Stimulated activated CD4-positive, alpha-beta T cell treated with anti-CD3 and anti-CD28 coated beads, Interleukin-4, amount 100 ng/mL, for 4 hours (primary cell): Measurements from ENCODE around the gene MACO1.
"Not testable (repeated sequence)": the region's sequence is repeated elsewhere in the genome, so short reads cannot be mapped to it uniquely, and the experiment has no call there.

Experiments used
- DNase-seq, 2 experiments: peaks; one replicate each; pipeline ENCODE4 v3.0.0-alpha.2; 2020

The MACO1 gene, protein sequence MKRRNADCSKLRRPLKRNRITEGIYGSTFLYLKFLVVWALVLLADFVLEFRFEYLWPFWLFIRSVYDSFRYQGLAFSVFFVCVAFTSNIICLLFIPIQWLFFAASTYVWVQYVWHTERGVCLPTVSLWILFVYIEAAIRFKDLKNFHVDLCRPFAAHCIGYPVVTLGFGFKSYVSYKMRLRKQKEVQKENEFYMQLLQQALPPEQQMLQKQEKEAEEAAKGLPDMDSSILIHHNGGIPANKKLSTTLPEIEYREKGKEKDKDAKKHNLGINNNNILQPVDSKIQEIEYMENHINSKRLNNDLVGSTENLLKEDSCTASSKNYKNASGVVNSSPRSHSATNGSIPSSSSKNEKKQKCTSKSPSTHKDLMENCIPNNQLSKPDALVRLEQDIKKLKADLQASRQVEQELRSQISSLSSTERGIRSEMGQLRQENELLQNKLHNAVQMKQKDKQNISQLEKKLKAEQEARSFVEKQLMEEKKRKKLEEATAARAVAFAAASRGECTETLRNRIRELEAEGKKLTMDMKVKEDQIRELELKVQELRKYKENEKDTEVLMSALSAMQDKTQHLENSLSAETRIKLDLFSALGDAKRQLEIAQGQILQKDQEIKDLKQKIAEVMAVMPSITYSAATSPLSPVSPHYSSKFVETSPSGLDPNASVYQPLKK

DNA sequence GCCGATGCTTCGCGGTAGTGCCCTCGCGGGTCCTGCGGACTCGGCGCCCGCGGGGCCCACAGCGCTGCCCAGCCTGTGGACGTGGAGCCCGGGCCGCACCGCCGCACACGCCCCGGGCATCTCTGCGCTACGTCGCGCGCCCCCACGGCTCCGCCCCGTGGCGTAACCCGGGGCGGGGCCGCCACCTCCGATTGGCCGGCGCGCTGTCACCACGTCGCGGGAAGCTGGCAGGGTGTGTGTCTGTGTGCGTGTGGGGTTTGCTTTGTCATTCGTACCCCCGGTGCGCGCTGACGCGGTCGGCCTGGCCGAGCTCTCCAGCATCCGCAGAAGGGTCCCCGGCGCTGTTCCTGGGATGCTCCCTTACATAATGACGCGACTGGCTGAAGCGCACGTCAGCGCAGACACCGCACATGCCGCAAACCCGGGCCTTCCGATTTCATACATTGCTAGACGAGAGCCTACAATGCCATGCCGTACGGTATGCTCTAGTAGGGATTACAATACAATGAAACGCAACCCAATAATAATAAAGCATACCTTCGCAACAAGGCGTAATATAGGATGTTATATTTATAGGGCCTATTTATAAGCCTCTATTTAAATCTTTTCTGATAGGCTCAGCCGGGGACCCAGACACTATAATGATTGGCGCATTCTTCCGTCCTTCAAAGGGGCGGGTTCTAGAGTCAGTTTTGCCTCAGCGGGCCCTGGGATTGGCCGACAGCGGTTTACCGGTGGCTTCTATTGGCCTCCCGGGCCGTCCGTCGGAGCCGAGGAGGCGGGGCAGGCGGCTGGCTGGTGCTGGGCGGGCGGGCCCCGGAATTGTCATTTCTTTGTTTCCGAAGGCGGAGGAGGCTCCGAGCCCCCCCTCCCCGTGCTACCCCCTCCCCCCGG lies at the start of gene MACO1:
MACO1 (plus strand) TSS at position 825 of the 894 bp plus-strand sequence. CDS start 202 bp downstream, outside the sequence.
- DNase-seq: peak; percentile 95 to 96

DNA sequence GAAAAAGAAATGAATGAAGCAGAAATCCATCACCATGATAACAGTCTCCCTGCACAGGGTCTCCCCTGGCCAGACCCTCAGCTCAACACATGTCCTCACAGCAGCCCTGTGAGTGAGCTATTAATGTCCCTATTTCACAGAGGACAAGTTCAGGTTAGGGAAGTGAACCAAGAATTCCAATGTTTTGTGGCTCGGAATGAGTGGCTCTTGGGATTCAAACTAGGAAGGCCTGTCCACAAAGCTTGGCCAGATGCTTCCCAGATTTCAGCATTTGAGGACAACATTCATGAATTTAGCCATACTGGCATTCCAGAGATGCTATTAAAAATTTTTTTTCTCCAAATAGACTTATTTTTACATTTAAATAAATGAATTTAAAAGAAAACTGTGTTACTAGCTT lies 48.2 kb upstream of the MACO1 start:
- DNase-seq: not testable (repeated sequence)

DNA sequence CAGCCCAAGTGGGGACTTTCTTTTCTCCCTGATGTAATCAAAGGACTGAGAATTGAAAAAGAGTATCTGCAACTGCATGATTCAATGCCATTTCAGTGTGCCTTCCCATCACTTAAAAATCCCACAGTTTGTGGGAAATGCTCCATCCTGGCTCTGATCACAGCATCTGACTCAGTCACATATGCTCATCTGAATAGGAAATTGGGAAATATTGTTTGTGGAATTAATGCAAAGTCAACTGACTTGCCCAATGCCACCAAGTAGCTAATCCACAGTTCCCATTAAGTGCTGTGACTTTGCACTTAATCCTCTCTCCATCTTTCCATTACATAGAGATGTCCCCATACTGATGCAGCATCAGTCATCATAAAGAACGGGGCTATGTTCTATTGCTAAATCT lies 47.6 kb upstream of the MACO1 start:
- not testable (repeated sequence) for DNase-seq

DNA sequence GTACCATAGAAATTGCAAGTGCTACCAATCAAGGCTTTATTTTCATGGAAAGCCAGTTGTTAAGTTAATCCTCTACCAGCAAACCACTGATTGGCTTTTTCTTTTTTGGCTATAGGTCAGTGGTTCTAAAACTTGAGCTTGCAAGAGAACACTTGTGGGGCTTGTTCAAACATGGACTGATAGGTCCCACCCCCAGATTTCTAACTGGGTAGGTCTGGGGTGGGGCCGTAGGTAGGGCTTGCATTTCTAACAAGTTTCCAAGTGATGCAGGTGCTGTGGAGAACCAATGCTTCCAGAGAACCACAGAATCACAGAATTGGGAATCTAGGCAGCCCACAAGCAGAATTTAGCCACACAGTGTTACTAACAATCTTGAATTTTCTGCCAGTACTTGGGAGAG lies 46.8 kb upstream of the MACO1 start:
- DNase-seq: not testable (repeated sequence)

DNA sequence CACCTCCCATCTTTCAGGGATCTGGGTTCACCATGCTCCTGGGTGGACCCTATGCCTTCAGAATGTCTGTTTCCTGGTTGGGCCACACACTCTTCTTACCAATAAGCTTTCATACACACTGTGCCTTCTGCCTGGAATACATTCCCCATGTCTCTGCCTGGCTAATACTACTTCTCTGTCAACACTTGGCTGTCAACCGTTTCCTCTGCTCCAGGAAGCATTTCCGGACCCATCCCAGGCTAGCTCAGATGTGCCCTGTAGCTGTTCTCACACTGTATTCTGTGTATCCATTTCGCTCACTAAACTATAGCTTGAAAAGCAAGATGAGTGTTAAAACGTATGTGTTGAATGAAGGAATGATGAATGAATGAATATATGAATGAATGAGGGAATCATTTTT lies 43.6 kb upstream of the MACO1 start:
- not testable (repeated sequence) for DNase-seq

DNA sequence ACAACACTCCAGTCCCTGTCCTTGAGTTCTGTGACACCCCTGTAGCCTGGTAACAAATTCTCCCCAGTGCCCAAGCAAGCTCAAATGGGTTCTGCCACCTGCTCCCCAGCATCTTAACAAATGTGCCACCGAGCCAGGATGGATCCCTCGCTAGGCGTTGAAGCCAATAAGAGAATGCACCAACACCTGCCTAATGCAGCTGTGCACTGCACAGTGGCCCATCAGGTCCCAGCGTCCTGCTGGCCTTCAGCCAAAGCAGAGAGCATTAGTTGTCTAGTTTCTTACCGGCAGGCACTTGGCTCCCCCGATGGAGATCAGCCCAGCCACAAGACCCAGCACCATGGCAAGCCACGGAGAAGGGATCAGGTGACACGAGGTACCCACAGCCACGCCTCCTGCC lies 42.0 kb upstream of the MACO1 start:
- not testable (repeated sequence) for DNase-seq

DNA sequence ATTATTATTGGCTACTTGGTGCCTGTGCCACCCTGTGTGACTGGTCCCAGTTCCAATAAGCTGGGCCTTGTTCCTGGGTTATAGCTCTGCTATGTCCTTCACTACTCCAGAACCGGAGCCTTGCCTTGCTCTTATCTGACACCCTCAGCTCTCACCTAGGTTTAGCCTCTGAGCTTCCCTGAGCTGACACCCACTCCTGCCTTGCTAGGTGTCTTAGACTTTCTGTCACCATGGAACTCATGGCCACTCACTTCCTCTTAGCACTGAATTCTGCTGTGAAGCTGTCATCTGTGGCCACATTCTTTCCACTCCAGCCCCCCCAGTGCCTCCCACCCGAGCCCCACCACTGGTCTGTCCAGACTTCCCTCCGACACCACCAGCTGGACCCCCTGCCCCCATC lies 41.0 kb upstream of the MACO1 start:
- not testable (repeated sequence) for DNase-seq

DNA sequence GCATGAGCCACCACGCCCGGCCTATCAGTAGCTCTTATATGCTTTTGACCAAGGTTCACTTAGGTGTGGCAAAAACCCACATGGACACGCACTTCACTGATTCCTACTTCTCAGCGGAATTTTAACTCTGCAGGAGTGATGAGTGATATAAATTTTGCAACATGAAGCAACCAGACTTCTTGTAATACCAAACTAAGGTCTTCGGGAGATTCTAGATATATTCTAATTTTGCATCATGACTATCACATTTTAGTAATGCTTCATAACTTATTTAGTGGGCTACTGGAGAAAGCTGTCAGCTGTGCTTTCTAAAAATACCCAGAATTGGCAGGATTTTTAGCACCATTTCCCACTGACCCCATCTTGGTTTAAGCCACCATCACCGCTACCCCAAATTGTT lies 37.9 kb upstream of the MACO1 start:
- DNase-seq: no peak

DNA sequence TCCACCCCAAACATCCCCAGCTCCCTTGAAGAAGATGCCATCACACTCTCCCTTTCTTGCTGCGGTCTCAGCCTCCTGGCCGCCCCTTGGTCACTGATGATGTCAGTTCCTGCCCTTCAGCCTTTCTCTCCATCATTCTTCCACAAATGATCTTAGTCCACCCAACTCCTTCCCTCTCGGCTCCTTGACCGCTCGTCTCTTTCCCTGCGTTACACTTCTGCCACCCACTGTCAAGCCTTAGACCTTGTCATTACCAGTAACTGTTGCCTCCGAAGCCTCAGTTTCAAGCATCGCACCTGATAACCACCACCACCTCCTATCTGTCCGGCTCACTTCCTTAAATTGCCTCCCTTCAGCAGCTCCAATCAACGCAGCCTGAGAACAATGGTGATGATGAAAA lies 33.1 kb upstream of the MACO1 start:
- DNase-seq: not testable (repeated sequence)

DNA sequence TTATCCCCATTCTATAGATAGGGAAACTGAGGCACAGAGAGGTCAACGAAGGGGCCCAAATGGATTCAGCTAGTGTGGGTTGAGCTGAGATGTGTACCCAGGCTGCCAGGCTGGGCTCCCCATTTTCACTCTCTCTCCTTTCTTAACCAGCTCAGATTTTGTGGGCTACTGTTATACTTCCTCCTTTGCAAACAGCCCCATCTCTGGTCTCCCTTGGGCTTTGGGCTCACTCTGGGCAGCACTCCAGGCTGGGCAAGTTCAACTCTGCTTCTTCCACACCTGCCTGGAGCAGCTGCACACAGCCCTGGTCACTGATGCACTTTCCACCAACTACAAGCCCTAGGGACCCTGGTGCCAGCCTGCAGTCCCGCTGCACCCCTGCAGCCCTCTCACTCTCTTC lies 32.6 kb upstream of the MACO1 start:
- DNase-seq: not testable (repeated sequence)

DNA sequence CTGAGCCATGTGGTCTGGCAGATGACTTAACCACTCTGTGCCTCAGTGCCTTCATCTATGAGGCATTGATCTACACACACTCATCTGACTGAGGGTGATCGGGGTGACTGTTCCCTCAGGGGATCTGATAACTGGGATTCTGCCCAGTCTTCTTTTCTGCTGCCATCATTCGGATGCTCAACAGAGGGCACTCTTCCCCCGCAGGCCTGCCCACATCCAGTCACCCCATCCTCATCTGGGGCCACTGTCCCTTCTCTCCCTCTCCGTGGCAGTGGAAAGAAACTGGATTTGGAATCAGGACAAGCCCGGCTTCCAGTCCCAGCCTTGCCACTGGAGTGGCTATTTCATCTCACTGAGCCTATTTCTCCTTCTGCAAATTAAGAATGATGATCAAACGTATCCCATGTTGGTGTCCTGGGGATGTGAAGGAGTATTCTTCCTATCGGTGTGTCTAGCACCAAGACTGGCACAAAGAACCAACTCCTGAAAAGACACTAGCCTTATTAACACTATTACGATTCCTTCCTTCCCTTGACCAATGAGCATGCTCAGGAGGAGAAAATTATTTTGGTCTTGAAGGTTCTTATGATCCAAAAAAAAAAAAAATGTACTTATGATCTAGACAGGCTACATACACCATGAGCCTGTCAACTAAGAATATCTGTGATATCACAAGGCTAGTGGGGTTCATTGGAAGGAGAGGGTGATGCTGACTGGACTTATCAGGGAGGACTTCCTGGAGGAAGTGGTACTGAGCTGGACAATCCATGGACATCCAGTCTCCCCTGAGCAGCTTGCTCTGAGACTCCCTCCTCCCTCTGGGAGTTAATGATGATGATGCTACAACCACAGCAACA lies 27.5 kb upstream of the MACO1 start:
- DNase-seq: not testable (repeated sequence)

DNA sequence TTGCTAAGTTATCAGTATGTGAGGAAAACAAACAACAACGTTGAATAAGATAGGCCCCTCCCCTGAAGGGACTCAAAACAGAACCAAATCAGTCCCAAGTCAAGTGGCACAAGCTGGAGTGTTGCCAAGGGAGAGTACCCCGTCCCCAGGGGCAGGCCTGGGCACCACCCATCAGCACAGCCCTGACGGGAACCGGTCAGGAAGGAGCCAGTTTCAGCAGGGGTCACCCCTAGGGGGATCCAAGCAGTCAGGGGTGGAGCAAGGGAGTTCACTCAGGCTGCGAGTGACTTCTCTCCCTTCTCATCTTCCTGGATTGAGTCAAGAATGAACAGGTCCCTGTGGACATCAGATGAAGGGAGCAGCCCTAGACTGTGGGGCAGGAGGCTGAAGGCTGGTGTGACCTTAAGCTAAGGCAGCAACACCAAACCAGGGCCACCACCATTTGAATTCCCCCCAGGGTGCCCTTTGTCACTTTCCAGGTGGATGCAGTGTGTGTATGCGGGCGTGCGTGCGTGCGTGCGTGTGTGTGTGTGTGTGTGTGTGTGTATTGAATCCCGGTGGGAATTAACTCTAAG lies 24.9 kb upstream of the MACO1 start:
- DNase-seq: not testable (repeated sequence)

DNA sequence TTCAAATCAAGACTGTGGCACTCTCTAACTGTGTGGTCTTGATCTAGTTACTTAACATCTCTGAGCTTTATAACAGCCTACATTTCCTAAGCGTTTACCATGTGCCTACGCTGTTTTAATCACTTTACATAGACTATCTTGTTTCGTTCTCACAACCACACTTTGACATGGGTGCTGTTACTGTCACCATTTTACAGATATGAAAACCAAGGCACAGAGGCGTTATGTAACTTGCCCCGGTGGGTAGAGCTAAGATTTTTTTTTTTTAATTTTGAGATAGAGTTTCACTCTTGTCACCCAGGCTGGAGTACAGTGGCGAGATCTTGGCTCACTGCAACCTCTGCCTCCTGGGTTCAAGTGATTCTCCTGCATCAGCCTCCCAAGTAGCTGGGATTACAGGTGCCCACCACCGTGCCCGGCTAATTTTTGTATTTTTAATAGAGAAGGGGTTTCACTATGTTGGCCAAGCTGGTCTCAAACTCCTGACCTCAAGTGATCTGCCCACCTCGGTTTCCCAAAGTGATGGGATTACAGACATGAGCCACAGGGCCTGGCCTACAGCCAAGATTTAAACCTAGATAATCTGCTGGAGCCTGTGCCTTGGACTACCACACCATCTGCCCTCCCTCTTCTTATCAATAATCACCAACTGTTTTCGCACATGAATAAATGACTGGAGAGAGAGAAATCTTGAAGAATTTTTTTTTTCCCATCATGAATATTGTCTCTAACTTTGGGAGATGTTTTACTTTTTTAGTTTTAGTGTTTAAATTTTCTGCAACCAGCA lies 20.9 kb upstream of the MACO1 start:
- not testable (repeated sequence) for DNase-seq

DNA sequence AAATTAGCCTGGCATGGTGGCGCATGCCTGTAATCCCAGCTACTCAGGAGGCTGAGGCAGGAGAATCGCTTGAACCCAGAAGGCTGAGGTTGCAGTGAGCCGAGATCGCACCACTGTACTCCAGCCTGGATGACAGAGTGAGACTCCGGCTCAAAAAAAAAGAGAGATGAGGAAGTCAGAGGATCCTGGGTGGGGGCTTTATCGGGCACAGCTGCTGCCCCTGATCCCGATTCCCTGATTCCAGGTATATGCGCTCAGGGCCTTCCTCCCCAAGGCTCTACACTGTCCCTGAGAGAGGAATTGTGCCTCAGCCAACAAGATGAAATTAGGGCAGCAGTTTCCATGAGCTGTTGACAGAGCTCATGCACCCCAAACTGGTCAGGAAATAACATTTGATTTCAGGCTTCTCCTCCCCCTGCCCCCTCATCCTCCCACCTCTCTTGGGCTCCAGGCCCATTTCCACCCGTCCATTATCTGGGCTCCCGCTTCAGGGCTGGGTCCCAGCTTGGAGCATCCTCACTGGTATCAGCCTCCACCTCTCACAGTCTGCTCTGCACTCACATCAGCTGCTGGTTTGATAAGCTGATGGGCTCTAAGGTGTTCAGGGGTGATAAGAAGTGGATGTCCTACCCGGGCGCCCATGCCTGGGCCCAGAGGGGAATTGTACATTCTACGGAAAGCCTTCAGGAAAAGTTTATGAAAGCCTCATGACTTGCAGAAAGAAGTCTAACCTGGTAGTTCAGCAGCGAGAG lies 17.6 kb upstream of the MACO1 start:
- not testable (repeated sequence) for DNase-seq

DNA sequence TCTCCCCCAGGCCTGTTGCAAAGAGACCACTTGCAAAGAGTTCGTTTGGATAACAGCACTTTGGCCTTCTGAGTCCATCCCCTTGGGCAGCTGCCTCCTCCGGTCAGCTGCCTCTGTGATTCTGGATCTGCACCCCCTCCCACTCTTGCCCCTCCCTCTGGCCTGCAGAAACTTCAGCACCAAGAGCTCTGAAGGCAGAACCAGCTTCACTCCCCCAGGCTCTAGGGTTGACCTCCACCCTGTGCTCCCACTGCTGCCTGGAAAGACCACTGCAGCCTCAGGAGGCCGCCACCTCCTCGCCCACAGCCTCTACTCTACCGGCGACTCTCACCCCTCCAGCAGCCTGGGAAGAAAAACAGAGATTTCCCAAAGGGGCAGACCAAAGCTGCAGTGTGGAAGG lies 16.5 kb upstream of the MACO1 start:
- not testable (repeated sequence) for DNase-seq

DNA sequence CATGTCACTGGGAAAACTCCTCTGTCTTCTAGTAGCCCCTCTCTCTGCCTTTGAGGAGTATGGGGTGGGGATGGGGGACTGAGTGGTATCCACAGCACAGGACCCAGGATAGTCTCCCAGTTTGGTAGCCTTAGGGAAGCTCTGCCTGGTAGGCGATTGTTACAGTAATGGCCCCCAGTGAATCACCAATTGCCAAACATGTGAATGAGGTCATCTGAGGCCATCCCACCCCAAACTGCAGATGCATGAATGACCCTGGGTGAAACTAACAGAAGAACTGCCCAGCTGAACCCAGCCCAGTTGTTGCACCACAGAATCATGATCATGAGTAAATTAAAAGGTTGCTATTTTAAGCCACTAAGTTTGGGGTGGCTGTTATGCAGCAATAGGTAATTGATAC lies 16.1 kb upstream of the MACO1 start:
- not testable (repeated sequence) for DNase-seq

DNA sequence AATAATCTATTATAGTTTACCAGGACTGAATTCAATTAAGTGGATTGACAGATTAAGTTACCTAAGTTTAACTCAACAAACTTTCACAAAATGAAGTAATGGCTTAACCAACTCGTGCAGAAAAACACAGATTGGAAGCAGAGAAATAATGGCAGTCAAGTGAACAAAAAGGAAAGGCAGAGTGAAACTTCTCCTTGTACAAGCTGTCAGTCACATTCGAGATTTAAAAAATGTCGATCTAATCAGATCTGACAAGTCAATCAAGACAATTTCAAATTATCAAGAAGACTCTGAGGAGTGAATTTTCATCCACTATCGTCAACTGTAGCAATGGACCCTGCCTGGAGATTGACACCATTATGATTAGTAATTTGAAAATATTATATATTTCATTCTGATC lies 13.4 kb upstream of the MACO1 start:
- DNase-seq: not testable (repeated sequence)

DNA sequence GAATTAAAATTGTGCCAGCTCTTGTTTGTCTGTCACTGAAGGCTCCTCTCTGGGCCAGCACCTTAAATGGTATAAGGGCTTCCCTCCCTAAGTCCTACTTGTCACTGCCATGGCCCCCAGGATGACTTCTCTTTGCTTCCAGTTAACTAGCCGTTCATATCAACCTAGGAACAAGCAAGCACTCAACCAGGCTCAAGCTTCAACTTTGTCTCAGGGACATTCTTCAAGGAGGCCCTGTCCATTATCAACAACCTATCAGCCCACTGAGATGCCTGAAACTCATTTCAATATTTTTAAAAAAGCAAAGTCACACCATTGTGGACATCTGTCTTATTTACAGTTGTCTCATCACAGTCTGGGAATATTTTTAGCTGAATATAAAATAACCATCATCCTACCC lies 11.4 kb upstream of the MACO1 start:
- DNase-seq: not testable (repeated sequence)

DNA sequence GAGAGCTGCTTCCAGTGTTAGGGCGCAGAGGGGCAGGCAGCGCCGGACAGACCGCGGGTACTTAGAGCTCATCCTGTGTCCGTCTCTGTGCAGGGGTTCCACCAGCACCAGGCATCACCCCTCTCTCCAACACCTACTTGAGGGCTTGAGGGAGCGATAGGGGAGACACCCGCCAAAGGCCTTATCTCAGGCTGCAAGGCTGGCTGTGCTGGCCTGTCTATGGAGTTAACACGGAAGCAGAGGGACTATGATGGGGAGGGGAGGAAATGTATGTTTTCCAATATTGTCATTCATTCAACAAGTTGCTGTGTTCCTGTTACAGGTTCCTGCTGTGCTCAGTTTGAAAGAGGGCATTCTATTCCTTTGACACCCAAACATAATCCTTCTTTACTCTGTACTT lies 10.0 kb upstream of the MACO1 start, which contains the start of gene RHCE:
RHCE (minus strand) TSS at position 111 of the 400 bp plus-strand sequence; CDS start at position 72, 39 bp downstream.
- DNase-seq: not testable (repeated sequence)

DNA sequence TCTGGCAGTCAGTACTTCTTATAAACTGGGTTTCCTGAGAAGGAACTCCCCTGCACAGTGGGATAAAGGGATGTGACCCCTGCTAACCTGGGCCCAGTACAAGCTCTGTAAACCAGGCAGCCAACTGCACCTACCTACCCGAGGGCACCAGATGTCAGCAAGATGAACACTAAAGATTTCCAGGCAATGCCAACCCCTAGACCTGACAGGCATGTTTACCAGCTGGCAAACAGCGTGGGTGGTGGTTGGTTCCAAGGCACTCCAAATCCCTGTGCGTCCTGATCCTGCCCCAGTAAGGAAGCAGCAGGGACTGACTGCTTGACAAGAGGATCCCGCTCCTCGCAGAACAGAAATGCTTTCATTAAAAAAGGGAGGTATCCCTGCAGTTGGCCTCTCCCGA lies 7.5 kb upstream of the MACO1 start:
- not testable (repeated sequence) for DNase-seq
